Brain microvascular endothelial cell (primary cell): ENCODE results near the gene SEMA6B.

Experiments used
- DNase-seq: peaks from one replicate; pipeline ENCODE4 v3.0.0-alpha.2; 2020
- H3K27ac ChIP-seq: fragments of 250-450 bp; sonication (Bioruptor Pico); 2 replicates; pipeline ENCODE4 v1.5.1; 2020; ENCODE audit warnings: mild to moderate bottlenecking, moderate library complexity
- H3K27me3 ChIP-seq: fragments of 250-450 bp; sonication (Bioruptor Pico); replicated peaks from 2 replicates; pipeline ENCODE4 v1.5.1; 2020; ENCODE audit warnings: mild to moderate bottlenecking
- H3K36me3 ChIP-seq: fragments of 250-450 bp; sonication (Bioruptor Pico); replicated peaks from 2 replicates; pipeline ENCODE4 v1.5.1; 2020; ENCODE audit warnings: mild to moderate bottlenecking
- H3K4me3 ChIP-seq: 2 replicates; pipeline ENCODE4 v1.5.1; 2011; ENCODE audit warnings: low read depth, mild to moderate bottlenecking, control low read depth, low read length, moderate library complexity
- CTCF ChIP-seq: IDR thresholded peaks from 2 replicates; pipeline ENCODE4 v1.5.1; 2011; ENCODE audit warnings: low read depth, mild to moderate bottlenecking, moderate library complexity, low read length, control low read depth, inconsistent platforms; ENCODE audit errors: missing control alignments
- in situ Hi-C: cut with HindIII; loops from 2 replicates; pipeline ENCODE4 v1.10.0; 2017; ENCODE audit warnings: low sequenced_read_pairs, low pct_ligation_motif_present

SEMA6B gene

GRCh38 chr19:4539693-4540581 is 19.5 kb downstream of the SEMA6B start, which contains the start of gene LRG1:
LRG1 (minus strand) TSS chr19:4540036; CDS start chr19:4540013, 23 bp downstream.
- no peak for DNase-seq
- Histone ChIP-seq H3K36me3 (no peaks in the 10 kb centered on the region), H3K27ac (no peak within 1 kb of the TSS), H3K27me3 (peaks cover 4% of the 10 kb centered on the region), H3K4me3 (no peak within 1 kb of the TSS)
- no peak for TF ChIP-seq CTCF
- in situ Hi-C loops = no loop called here

- no peak overlapping the region for H3K4me3 ChIP-seq
- H3K27ac ChIP-seq = no peak overlapping the region
- TF ChIP-seq CTCF = no peak
- DNase-seq = no peak
- no peaks in the 10 kb centered on the region for H3K36me3 ChIP-seq
- peaks cover 6% of the 10 kb centered on the region for H3K27me3 ChIP-seq
- in situ Hi-C loops = no loop called here
Measured at GRCh38 chr19:4539169-4539692, 20.3 kb downstream of the SEMA6B start.

GRCh38 chr19:4538601-4538954 is 20.9 kb downstream of the SEMA6B start:
- in situ Hi-C loops = no loop called here
- DNase-seq = no peak
- H3K4me3 ChIP-seq = no peak overlapping the region
- peaks cover 6% of the 10 kb centered on the region for H3K27me3 ChIP-seq
- TF ChIP-seq CTCF = no peak
- H3K27ac ChIP-seq = no peak overlapping the region
- no peaks in the 10 kb centered on the region for H3K36me3 ChIP-seq

GRCh38 chr19:4537953-4538600 is 21.4 kb downstream of the SEMA6B start:
- in situ Hi-C loops = no loop called here
- no peak for DNase-seq
- Histone ChIP-seq H3K36me3 (no peaks in the 10 kb centered on the region), H3K27ac (no peak overlapping the region), H3K4me3 (no peak overlapping the region), H3K27me3 (peaks cover 6% of the 10 kb centered on the region)
- TF ChIP-seq CTCF = no peak

- Histone ChIP-seq H3K27me3 (peaks cover 6% of the 10 kb centered on the region), H3K36me3 (no peaks in the 10 kb centered on the region), H3K27ac (no peak overlapping the region), H3K4me3 (no peak overlapping the region)
- no peak for DNase-seq
- no peak for TF ChIP-seq CTCF
- in situ Hi-C loops = no loop called here
Measured at GRCh38 chr19:4536798-4537197, 22.7 kb downstream of the SEMA6B start.
